Globus pallidus (tissue), 1 donor: ENCODE data around the gene NAA25.

Experiments
- DNase-seq: peaks from one replicate; pipeline ENCODE4 v3.0.0-alpha.2; 2015; ENCODE audit warnings: low spot score

Gene NAA25

DNA sequence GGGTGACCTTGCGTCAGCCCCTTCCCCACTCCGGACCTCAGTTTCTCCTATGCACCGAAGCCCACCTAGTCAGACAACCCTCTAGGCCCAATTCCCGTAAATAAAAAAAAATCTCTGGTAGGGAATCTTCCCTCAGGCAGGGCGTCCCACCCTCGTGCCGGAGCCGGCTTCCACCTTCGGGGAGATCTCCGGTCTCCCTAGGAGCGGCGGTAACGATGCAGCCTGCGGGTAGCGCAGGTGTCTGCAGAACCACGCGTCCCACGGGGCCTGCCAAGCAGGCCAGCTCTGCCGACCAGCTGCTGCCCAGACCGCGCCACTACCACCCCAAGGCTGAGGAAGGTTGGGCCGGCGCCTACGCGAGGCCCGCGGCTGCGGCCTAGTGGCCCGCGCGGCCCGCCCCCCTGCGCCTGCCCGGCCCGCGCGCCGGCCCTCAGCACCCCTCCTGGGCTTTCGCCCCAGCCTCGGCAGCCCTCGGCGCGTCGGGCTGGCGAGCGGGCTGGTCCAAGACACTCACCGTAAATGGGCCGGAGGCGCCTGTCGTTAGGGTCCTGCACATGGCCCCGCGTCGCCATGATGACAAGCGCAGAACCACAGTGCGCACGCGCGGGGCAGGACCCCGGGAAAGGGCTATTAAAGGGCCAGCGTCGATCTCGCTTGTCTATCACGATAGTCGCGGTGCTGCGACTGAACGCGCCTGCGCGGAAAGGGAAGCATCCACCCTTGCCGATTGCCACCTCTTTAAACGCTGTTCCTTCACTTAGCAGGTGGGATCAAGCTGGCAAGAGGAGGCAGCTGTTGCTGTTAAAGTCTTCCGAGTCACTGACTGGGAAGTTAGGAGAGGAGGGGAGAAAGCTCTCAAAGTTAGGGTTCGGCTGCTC, at the start of gene NAA25:
Gene NAA25 (minus strand): TSS at position 582 of the 878 bp plus-strand sequence. CDS start 10 bp downstream, at position 572.
- DNase-seq, result peak; percentile 92

- DNase-seq, result no peak
Measured at GRCh38 chr12:112153893-112154219, 45.3 kb upstream of the NAA25 start.

GRCh38 chr12:112153181-112153892, 44.8 kb upstream of the NAA25 start:
- no peak for DNase-seq

- no peak for DNase-seq
Measured at GRCh38 chr12:112151766-112152541, 43.4 kb upstream of the NAA25 start.

- DNase-seq, result no peak
Measured at GRCh38 chr12:112149596-112149995, 41.0 kb upstream of the NAA25 start.

DNA sequence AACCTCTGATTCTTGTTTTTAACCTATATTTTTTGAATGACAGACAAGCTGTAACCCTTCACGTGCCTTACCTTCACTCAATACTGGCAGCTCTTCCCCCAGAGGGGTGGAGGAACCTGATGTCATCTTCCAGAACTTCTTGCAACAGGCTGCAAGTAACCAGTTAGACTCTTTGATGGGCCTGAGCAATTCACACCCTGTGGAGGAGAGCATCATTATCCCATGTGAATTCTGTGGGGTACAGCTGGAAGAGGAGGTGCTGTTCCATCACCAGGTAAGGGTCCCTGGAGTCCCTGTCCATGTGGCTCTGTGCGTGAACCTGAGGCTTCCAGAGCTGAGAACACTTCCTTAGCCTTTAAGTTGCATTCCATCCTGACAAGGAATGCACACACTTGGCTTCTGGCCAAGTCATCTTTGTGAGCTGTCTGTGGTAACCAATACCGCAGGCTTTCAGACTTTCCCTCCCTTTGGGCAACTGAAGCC, 39.5 kb upstream of the NAA25 start:
- DNase-seq, result no peak

- no peak for DNase-seq
Measured at GRCh38 chr12:112146123-112146522, 37.5 kb upstream of the NAA25 start.

GRCh38 chr12:112140728-112141127, 32.1 kb upstream of the NAA25 start:
- DNase-seq, result no peak

DNA sequence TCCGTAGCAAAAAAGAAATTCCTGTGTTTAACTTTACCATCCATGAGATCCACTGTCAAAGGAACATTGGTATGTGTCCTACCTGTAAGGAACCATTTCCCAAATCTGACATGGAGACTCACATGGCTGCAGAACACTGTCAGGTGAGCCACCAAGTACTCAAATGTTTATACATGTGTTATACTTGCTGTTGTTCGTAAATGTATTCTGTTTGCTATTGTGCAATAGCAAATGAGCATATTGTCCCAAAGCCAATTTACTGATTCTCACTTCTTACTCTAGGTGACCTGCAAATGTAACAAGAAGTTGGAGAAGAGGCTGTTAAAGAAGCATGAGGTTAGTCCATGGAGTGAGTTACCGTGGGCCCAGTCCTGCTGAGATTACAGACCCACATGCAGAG, 26.1 kb upstream of the NAA25 start:
- no peak for DNase-seq

DNA sequence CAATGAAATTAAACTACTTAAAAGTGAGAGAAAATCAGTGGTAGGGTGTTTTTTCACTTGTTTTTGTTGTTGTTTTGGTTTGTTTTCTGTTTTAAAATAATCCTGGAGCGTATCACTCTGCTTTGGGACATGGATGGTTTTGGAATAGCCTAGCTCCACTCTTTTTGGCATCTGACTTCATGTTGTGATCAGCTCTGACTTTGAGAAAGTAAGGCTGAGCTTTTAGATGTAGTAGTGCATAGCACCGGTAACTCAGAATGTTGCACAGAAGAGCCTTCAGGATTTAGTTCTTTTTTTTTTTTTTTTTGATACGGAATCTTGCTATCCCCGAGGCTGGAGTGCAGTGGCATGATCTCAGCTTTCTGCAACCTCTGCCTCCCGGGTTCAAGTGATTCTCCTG, 24.8 kb upstream of the NAA25 start:
- DNase-seq, result no peak

GRCh38 chr12:112131686-112132085, 23.1 kb upstream of the NAA25 start:
- DNase-seq, result no peak

GRCh38 chr12:112130441-112130998, 21.9 kb upstream of the NAA25 start:
- peak; percentile 32 for DNase-seq

DNA sequence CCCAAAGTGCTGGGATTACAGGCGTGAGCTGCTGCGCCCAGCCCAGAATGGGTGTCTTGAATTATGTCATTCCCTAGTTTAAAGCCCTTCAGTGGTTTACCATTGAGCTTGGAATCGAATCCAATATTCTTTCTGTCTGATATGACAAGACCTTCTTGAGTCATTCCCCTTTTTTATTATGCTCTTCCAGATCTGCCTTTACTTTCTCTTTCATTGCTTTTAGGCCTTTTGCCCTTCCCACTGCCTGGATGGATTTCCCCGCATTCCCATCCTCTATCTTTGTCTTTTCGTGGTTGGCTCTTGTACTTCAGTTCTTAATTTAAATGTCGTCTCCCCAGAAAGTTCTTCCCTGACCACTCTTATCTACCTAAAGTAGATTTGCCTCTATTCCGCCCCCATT, 18.3 kb upstream of the NAA25 start:
- DNase-seq, result no peak

GRCh38 chr12:112126000-112126438, 17.4 kb upstream of the NAA25 start:
- DNase-seq, result no peak

DNA sequence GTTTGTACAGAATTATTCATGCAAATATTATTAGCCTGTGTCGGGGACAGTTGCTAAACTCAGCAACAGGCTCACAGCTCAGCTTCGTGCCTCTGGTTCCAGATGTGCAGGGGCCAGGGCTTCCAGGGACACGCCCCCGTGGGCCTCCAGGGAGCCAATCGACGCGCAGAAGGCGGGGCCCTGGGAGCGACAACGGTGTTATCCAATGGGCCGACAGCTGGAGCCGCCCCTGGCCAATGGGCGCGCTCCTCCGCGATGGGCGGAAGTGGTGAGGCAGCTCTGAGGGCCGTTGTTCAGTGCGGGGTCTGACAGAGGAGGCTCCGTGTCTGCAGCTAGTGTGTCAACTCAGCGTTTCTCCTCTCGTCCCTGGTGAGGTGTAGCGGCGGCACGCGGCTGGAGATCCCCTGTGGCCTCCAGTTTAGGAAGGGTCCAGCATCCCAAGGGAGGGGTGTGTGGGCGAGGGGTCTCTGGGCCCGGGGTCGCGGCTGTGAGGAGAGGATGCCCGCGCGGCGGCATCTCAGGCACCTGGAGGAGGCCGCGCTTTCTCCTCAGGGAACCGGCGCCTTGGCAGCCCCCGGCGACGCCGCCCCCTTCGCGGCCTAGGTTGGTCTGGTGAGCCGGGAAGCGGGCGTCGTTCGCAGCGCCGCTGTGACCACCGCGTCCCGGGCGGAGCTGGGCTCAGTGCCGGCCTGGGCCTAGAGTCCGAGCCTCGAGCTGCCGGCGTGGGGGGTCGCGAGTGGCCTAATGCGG, 16.8 kb upstream of the NAA25 start, which contains the start of gene TRAFD1:
Gene TRAFD1 (plus strand): TSS at position 311 of the 750 bp plus-strand sequence. CDS start 4,963 bp downstream, outside the sequence.
- peak; percentile 97 for DNase-seq

GRCh38 chr12:112124918-112125249, 16.3 kb upstream of the NAA25 start:
- no peak for DNase-seq

GRCh38 chr12:112122823-112123690, 14.5 kb upstream of the NAA25 start:
- no peak for DNase-seq

DNA sequence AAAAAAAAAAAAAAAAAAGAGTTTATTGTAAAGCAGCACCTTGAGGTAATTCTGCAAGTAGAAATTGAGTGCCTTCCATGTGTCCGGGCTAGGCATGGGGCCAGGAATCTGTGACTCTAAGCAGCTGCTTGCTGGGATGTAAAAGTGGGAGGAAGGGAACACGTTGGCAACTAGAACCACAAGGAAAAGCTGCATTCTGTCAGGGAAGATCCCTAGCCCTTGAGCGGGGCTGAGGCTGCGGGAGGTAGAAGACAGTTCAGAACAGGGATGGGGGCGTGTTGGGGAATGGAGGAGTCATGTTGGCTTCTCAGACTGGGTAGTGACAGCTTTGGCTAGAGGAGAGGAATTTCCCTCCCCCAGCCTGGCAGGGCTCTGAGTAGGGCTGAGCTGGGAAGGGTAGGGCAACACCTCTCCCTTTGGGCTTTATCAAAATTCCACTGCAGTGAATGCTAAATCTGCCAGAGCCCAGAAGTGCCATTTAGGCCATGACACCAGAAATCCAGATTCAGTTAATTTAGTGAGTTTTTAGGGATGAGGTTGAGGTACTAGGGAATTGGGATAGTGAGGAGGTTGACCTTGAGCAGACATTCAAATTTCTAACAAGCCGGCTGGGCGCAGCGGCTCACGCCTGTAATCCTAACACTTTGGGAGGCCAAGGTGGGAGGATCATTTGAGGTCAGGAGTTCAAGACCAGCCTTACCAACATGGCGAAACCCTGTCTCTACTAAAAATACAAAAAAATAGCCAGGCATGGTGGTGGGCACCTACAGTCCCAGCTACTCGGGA, 13.4 kb upstream of the NAA25 start:
- DNase-seq, result peak; percentile 41

GRCh38 chr12:112117685-112118084, 9.1 kb upstream of the NAA25 start:
- no peak for DNase-seq
